ENCODE data around the gene BTBD8. TPM values are rescaled to one million over a fixed set of nuclear protein-coding genes. Genes with fewer than 3 reads are reported as not detected.
"Not testable (repeated sequence)": the region's sequence is repeated elsewhere in the genome, so short reads cannot be mapped to it uniquely, and the experiment has no call there.

The BTBD8 gene
- total RNA-seq, result 1.5 and 1.6 TPM in 2 replicates

GRCh38 chr1:92080128-92080985, at the start of gene BTBD8:
BTBD8 (plus strand) TSS chr1:92080345; CDS start chr1:92080572, 227 bp downstream.
- intact Hi-C loops (cut with micrococcal nuclease), result loop anchor here (1.0 to 5.0 kb wide), 4 partner anchors 48 to 580 kb away; partner anchors contain the start of genes CDC7 and GLMN

GRCh38 chr1:92030656-92031107, 49.5 kb upstream of the BTBD8 start:
- intact Hi-C loops (cut with micrococcal nuclease), result loop anchor here (5.0 kb wide), 1 partner anchor 52 kb away; the partner anchor contains the start of gene BTBD8

- intact Hi-C loops (cut with micrococcal nuclease), result loop anchor here (5.0 kb wide), 1 partner anchor 51 kb away; the partner anchor contains the start of gene BTBD8
Measured at GRCh38 chr1:92031281-92032110, 48.6 kb upstream of the BTBD8 start.

- intact Hi-C loops (cut with micrococcal nuclease), result no loop called here
Measured at GRCh38 chr1:92037400-92037799, 42.7 kb upstream of the BTBD8 start.

- intact Hi-C loops (cut with micrococcal nuclease), result no loop called here
Measured at GRCh38 chr1:92038695-92039346, 41.3 kb upstream of the BTBD8 start.

GRCh38 chr1:92040971-92041370, 39.2 kb upstream of the BTBD8 start:
- intact Hi-C loops (cut with micrococcal nuclease), result no loop called here

- intact Hi-C loops (cut with micrococcal nuclease), result no loop called here
Measured at GRCh38 chr1:92043621-92044020, 36.5 kb upstream of the BTBD8 start.

GRCh38 chr1:92045766-92046495, 34.2 kb upstream of the BTBD8 start:
- intact Hi-C loops (cut with micrococcal nuclease), result no loop called here

- intact Hi-C loops (cut with micrococcal nuclease), result no loop called here
Measured at GRCh38 chr1:92051948-92052347, 28.2 kb upstream of the BTBD8 start.

GRCh38 chr1:92065042-92065441, 15.1 kb upstream of the BTBD8 start:
- intact Hi-C loops (cut with micrococcal nuclease), result no loop called here

GRCh38 chr1:92066321-92066720, 13.8 kb upstream of the BTBD8 start:
- intact Hi-C loops (cut with micrococcal nuclease), result no loop called here

- intact Hi-C loops (cut with micrococcal nuclease), result no loop called here
Measured at GRCh38 chr1:92070892-92071291, 9.3 kb upstream of the BTBD8 start.

GRCh38 chr1:92074446-92074845, 5.7 kb upstream of the BTBD8 start:
- intact Hi-C loops (cut with micrococcal nuclease), result not testable (repeated sequence)

GRCh38 chr1:92075311-92075710, 4.8 kb upstream of the BTBD8 start, which contains the start of gene SETSIP:
SETSIP (minus strand) TSS chr1:92075411; CDS start chr1:92075411, 0 bp downstream.
- intact Hi-C loops (cut with micrococcal nuclease), result no loop called here

GRCh38 chr1:92076363-92076762, 3.8 kb upstream of the BTBD8 start:
- intact Hi-C loops (cut with micrococcal nuclease), result no loop called here

GRCh38 chr1:92078077-92078476, 2.1 kb upstream of the BTBD8 start:
- intact Hi-C loops (cut with micrococcal nuclease), result not testable (repeated sequence)

GRCh38 chr1:92079441-92079840, 704 bp upstream of the BTBD8 start:
- intact Hi-C loops (cut with micrococcal nuclease), result no loop called here

GRCh38 chr1:92081031-92081430, 886 bp downstream of the BTBD8 start:
- intact Hi-C loops (cut with micrococcal nuclease), result loop anchor here (2.0 to 5.0 kb wide), 2 partner anchors 49 to 458 kb away; no protein-coding TSS in a partner anchor

- intact Hi-C loops (cut with micrococcal nuclease), result loop anchor here (5.0 kb wide), 1 partner anchor 52 kb away; no protein-coding TSS in a partner anchor
Measured at GRCh38 chr1:92084651-92085050, 4.5 kb downstream of the BTBD8 start.

GRCh38 chr1:92085727-92086126, 5.6 kb downstream of the BTBD8 start:
- intact Hi-C loops (cut with micrococcal nuclease), result no loop called here
